Measurements from ENCODE around the gene RCBTB2. TPM values are rescaled to one million over a fixed set of nuclear protein-coding genes. Genes with fewer than 3 reads are reported as not detected.

Gene RCBTB2
- total and polyA plus RNA-seq, 9 of the 15 experiments (the other 6 are each of a cell fraction or from before 2014, with no cell fraction given), result 0.91 to 3.3 (median 1.5) TPM

DNA sequence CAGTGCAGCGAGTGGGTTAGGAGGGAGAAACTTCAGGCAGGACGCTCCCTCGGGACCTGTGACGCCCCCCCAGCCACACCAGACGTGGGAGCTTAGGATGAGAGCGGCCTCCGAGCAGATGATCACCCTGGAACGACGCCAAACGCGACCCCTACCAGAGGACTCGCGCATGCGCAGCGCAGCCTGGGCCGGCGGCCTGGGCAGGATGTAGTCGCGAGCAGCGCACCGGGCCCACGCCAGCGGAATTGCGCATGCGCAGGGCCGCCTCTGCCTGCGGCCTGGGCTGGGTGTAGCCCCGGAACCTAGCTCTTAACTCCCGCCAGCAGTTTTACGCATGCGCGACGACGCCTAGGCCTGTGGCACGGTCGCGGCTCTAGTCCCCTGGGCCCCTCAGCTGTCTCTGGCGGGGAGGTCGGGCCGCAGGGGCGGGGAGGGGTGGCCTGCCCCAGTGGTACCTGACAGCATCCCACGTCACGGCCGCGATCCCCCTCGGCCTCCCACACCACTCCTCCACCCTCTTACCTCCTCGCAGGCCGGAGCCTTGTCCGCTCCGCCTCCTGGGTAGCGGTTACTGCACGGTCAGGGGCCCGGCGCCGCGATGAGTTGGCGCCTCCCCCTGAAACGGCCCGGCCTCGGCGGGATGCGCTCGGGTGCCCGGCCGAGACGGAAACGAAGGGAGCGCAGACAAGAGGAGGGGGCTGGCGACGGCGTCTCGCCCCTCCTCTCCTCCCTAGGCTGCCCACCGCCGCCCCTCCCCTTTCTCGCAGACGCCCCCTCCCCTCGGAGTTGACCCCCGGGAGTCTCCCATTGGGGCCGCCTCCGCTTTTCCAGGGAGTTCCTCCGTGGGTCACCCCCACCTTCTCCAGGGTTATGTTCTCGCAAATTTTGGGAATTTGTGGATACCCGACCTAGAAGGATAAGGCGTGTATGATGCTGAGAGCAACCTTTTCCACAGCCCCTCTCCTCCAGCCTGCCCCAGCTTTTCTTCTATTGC is at the start of gene RCBTB2 (continued):
- TF ChIP-seq CREB1 (IDR thresholded peaks at IDR 0.05) (0 out of 2 replicates have a peak, but pooled peaks have one; percentile 22), CREB1 (CRISPR knock-in tag; IDR thresholded peaks at IDR 0.05) (no peak), TAF1 (IDR thresholded peaks at IDR 0.05; ENCODE audit: control insufficient read depth, extremely low read depth, insufficient read depth, low read length, severe bottlenecking) (peak; percentile 9), NRF1 (conservative IDR thresholded peaks at IDR 0.05 in 1 of 2, IDR thresholded peaks at IDR 0.05 in 1 of 2) (peak; percentile 98), ZNF584 (CRISPR knock-in tag; IDR thresholded peaks at IDR 0.05; ENCODE audit: low read depth) (no peak), RBBP5 (IDR thresholded peaks at IDR 0.05; ENCODE audit: borderline replicate concordance, insufficient read depth, low read length, poor library complexity, severe bottlenecking) (no peak), EP300 (IDR thresholded peaks at IDR 0.05; ENCODE audit: low read length) (no peak), RBFOX2 (IDR thresholded peaks at IDR 0.05; ENCODE audit: low read depth, low read length) (peak; percentile 82), EP400 (IDR thresholded peaks at IDR 0.05) (0 out of 2 replicates have a peak, but pooled peaks have one; percentile 40), E2F6 (IDR thresholded peaks at IDR 0.05; ENCODE audit: borderline replicate concordance in 1 of 2, extremely low read depth in 1 of 2, insufficient read depth in 1 of 2, insufficient read length in 1 of 2, low read depth in 1 of 2, low read length in 1 of 2, poor library complexity in 1 of 2, severe bottlenecking in 1 of 2) (peak; percentile 75 to 89), MEIS2 (IDR thresholded peaks at IDR 0.05; ENCODE audit: partially characterized antibody) (peak; percentile 93), SNIP1 (IDR thresholded peaks at IDR 0.05; ENCODE audit: low read depth) (no peak), YBX1 (IDR thresholded peaks at IDR 0.05) (no peak), POLR2H (tag; IDR thresholded peaks at IDR 0.05; ENCODE audit: low read depth) (peak; percentile 53; the same call in 1 of the 2 replicates), PHF20 (IDR thresholded peaks at IDR 0.05; ENCODE audit: partially characterized antibody) (peak; percentile 36), ARID4B (CRISPR knock-in tag; IDR thresholded peaks at IDR 0.05) (0 out of 2 replicates have a peak, but pooled peaks have one; percentile 44)
- TF ChIP-seq, protein P1, sequence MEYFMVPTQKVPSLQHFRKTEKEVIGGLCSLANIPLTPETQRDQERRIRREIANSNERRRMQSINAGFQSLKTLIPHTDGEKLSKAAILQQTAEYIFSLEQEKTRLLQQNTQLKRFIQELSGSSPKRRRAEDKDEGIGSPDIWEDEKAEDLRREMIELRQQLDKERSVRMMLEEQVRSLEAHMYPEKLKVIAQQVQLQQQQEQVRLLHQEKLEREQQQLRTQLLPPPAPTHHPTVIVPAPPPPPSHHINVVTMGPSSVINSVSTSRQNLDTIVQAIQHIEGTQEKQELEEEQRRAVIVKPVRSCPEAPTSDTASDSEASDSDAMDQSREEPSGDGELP (CRISPR knock-in tag; IDR thresholded peaks at IDR 0.05; ENCODE audit: borderline replicate concordance), result peak; percentile 67; the same call in 1 of the 2 replicates
- TF ChIP-seq, protein P2, sequence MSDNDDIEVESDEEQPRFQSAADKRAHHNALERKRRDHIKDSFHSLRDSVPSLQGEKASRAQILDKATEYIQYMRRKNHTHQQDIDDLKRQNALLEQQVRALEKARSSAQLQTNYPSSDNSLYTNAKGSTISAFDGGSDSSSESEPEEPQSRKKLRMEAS (CRISPR knock-in tag; IDR thresholded peaks at IDR 0.05), result peak; percentile 35; the same call in 1 of the 2 replicates
